GM03348 (cell line): ENCODE measurements around the gene KIF3B.
"Not testable (repeated sequence)": the region's sequence is repeated elsewhere in the genome, so short reads cannot be mapped to it uniquely, and the experiment has no call there.

ENCODE experiments used
- DNase-seq: peaks from one replicate; pipeline ENCODE4 v3.0.0; 2012; ENCODE audit warnings: low spot score

Gene KIF3B

GRCh38 chr20:32277361-32278198, at the start of gene KIF3B:
KIF3B (plus strand) TSS chr20:32277651; CDS start chr20:32309778, 32,127 bp downstream.
- DNase-seq: peak; percentile 97

DNA sequence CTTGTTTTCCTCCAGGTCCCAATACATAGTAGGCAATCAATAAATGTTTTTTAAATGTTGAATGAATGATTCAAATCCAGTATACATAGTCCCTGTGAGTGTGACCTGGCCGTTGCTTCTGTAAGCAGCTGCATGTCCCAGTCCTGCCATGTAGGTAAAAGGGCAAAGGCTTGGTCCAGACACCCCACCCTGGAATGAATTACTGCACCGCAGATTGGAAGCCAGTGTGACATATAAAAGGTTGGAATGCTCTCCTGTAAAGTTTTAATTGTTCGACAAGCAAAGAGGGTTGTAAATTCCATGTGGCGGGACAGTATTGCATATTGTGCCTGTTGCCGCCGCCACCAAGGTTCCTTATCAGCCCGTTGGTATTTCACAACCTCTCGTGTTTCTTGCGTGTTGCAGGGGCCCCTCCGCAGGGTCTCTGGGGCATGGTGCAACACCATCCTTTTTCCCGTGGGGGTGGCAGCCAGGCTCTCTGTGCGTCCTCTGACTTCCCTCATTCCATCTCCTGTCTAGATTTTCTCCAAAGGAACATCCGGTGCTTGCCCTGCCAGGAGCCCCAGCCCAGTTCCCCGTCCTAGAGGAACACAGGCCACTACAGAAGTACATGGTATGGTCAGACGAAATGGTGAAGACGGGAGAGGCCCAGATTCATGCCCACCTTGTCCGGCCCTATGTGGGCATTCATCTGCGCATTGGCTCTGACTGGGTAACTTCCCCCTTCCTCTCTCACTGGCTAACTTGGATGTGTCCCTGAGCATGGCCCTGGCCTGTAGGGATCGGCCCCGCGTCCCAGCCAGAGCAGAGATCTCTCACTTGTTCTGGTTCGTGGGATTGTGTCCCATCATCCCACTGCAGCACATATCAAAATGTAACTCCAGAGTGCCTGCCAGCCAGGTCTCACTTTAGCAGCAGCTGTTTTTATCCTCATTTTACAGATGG, 49.4 kb upstream of the KIF3B start:
- no peak for DNase-seq

- no peak for DNase-seq
Measured at GRCh38 chr20:32229251-32229747, 48.2 kb upstream of the KIF3B start.

- no peak for DNase-seq
Measured at GRCh38 chr20:32230707-32231106, 46.7 kb upstream of the KIF3B start.

DNA sequence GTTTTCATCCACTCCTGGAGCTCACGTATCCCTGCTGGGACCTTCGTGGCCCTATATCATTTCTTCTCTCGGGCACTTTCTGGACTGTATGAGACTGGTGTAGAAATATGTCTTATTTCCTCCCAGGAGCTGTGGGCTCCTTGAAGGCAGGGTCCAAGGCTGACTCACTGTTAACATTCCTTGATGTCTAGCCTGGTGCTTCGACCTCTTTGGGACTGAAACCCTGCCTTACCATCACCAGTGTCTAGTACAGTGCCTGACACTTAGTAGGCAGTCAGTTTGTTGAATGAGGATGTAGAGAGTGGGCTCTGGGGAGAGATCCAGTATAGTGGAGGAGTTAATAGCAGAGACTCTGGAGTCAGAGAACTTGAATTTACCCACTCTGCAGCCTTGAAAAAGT, 46.2 kb upstream of the KIF3B start:
- DNase-seq: no peak

- no peak for DNase-seq
Measured at GRCh38 chr20:32231847-32232246, 45.6 kb upstream of the KIF3B start.

DNA sequence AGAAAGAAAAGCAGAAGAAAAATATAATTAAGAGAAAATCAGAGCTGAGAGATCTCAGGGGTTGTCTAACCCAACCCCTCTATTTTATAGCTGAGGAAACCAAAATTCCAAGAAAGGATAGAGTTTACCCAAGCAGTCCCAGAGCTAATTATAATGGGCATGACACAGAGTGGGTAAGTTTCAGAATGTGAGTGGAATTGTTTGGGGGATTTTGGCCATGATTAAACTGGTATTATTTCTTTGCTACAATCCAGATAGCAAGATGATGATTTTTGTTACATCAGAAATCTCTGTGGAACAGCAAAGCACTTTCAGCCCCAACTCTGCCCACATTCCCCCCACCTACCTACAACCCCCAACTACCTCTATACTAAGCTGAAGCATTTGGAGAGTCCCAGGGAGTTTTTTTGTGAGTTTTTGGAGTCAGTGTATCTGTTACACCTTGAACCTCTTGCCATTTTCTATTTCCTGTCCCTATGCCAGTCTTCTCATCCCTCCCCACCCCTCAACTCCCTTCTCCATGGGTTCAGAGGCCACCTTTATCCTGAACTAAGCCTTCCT, 45.0 kb upstream of the KIF3B start:
- no peak for DNase-seq

GRCh38 chr20:32233286-32233685, 44.2 kb upstream of the KIF3B start:
- DNase-seq: no peak

DNA sequence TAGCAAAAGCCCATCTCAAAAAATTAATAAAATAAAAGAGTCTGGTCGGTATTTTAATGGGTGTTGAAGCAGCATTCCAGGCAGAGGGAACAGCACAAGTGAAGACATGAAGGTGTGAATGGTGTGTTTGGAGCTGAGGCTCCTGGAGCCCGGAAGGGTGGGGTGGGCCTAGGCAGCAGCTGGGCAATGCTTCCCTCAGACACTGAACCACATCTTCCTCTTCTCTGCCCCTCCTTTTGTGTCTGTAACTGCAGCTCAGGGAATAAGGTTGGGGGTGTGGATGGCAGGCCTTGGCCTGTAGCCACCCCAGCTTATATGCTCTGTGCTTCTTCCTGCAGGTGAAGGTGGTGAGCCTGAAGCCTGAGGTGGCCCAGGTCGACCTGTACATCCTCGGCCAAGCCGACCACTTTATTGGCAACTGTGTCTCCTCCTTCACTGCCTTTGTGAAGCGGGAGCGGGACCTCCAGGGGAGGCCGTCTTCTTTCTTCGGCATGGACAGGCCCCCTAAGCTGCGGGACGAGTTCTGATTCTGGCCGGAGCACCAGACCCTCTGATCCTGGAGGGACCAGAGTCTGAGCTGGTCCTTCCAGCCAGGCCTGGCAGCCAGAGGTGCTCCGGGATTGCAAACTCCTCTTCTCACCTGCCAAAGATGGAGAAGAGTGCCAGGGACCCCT, 43.2 kb upstream of the KIF3B start:
- DNase-seq: no peak

DNA sequence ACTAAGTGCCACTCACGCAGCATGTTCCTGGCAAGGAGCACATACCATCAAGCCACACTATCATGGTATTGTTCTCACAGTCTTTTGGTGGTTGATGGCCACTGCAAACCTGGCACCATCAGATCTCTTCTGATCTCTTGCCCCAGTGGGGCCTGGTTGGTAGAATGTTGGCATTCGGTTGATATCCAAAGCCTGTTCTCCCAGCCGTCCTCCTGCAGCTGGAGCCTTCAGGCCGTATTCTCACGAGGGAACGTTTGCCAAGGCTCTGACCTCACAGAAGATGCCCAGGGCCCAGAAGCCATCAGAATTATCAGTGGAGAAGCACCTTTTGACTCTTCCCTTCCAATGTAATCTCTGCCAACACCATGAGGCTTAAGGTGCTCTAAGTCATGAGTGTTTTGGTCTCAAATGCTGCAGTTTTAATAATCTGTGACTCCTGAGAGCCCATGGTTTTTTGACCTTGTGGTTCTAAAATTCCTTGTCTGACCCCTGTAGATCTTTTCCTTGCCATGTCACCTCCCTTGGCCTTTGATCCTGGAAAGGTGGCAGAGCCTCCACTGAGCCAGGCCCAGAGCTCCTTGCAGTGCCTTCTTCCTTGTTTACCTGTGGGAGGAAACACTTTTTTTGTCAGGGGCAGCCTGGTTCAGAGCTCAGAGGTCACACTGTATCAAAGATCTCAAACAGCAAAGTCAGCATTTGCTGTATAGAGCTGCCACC, 42.0 kb upstream of the KIF3B start:
- no peak for DNase-seq

- no peak for DNase-seq
Measured at GRCh38 chr20:32236048-32236533, 41.4 kb upstream of the KIF3B start.

- no peak for DNase-seq
Measured at GRCh38 chr20:32236819-32237218, 40.6 kb upstream of the KIF3B start.

GRCh38 chr20:32237419-32237818, 40.0 kb upstream of the KIF3B start:
- no peak for DNase-seq

- DNase-seq: no peak
Measured at GRCh38 chr20:32238483-32239425, 38.7 kb upstream of the KIF3B start.

DNA sequence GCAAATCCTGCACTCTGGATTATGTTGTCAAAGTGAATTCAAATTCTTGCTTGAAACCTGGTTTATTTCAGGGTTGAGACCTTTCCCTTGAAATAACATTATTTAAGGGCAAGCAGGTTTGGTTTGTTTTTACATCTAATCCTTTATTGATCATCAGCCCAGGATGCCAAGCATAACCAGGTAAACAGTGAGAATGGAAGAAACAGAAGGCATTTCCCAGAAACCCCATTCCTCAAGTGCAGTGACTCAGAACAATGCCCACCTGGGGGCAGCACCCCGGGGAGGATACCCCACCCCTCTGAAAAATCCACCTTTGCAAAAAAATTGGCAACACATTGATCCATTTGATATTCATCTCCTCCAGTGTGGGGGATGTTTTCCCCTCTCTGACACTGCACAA, 37.2 kb upstream of the KIF3B start:
- DNase-seq: no peak

- DNase-seq: no peak
Measured at GRCh38 chr20:32241807-32242206, 35.6 kb upstream of the KIF3B start.

DNA sequence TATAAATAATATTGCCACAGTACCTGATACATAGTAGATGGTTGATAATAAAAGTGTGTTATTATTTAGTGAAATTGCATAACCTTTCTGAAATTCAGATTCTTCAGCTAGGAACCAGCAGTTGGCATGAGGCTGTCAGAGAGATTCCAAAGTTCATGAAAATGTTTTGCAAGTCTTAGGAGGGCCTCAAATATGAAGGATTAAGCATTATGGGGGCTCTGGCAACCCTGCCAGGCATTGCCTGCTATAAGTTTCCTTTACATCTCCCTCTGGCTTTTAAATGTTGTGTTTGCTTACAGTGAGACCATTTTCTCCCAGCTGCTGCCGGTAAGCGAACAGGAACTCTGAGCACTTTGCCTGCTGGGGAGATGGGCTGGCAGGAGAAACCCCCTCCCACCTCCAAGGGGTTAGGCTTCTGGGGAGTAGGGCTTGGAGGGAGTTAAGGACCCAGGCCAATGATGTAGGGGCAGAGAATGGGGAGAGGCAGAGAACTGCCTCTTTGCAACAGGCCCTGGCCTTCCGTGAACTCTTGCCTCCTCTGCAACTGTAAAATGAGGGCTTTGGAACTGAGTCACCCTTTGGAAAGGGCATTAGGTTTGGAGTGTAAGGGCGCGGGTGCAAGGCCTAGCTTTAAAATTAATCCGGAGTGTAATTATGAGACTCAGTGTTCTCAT, 33.2 kb upstream of the KIF3B start:
- no peak for DNase-seq

DNA sequence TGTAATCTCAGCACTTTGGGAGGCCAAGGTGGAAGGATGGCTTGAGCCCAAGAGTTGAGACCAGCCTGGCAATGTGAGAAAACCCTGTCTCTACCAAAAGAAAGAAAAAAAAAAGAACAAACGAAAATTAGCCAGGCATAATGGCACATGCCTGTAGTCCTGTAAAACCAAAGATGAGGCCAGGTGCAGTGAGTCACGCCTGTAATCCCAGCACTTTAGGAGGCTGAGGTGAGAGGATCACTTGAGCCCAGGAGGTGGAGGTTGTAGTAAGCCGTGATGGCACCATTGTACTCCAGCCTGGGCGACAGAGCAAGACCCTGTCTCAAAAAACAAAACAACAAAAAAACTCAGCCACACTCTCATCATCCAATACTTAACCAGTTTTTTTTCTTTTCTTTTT, 32.5 kb upstream of the KIF3B start:
- no peak for DNase-seq

DNA sequence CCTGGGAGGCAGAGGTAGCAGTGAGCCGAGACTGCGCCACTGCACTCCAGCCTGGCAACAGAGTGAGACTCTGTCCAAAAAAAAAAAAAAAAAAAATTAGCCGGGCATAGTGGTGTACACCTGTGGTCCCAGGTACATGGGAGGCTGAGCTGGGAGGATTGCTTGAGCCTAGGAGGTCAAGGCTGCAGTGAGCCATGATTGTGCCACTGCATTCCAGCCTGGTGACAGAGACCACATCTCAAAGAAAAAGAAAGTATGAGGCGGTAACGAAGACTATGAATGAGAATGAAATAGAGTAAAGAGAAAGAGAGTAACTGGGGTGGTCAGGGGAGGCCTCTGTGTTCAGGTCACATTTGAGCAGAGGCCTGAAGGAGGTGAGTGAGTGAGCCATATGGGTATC, 31.2 kb upstream of the KIF3B start:
- DNase-seq: not testable (repeated sequence)
